HCT116 (cell line): ENCODE data around the gene TUBB1. TPM values are rescaled to one million over a fixed set of nuclear protein-coding genes. Genes with fewer than 3 reads are reported as not detected.

Source experiments
- ATAC-seq: fragments of 200-7000 bp; cut with Tn5 transposase; 2 replicates; pipeline ENCODE4 v1.9.1; 2020; ENCODE audit warnings: mild to moderate bottlenecking, moderate library complexity
- BruUV-seq: library from RNA; stranded (reverse); fragments of 400-500 nt; replicated peaks from 2 replicates; lab custom pipeline; 2021; lab: Mats Ljungman, UMichigan
- CTCF ChIA-PET: fragments of 300-600 bp; sonication (Branson Sonifier 250); formaldehyde crosslinking; loops from one replicate; lab custom pipeline; 2021; ENCODE audit warnings: antibody characterized with exemption; lab: Charles Lee
- POLR2A ChIA-PET: fragments of 300-600, 350-600 bp; sonication (Branson Sonifier 250); formaldehyde crosslinking; loops from one replicate; lab custom pipeline; 2021; ENCODE audit warnings: antibody characterized with exemption; lab: Charles Lee
- RAD21 ChIA-PET, 2 experiments: fragments of 300-600 bp; sonication (Branson Sonifier 250); formaldehyde crosslinking; loops; one replicate each; lab custom pipeline; 2023; ENCODE audit warnings: low total read pairs in 2 of 2; ENCODE audit not compliant: uncharacterized antibody in 2 of 2, unreplicated experiment in 2 of 2, low non-redundant PET in 1 of 2; lab: Charles Lee
- DNase-seq: peaks from one replicate; pipeline ENCODE4 v3.0.0-alpha.2; 2010; ENCODE audit warnings: low read depth, low spot score
- H2AFZ ChIP-seq: fragments of 200-600 bp; shearing (Covaris generic), sonication (generic); 2 replicates; pipeline ENCODE4 v1.6.1; 2017; ENCODE audit warnings: low read depth, mixed run types, mixed read lengths, antibody characterized with exemption, low read length; ENCODE audit not compliant: poor library complexity, severe bottlenecking
- H3K27ac ChIP-seq: 2 replicates; pipeline ENCODE4 v1.5.1; 2012; ENCODE audit warnings: low read depth, low read length
- H3K27me3 ChIP-seq: fragments of 200-600 bp; sonication (generic); 2 replicates; pipeline ENCODE4 v1.6.1; 2016; ENCODE audit warnings: mixed run types, low read length, mixed read lengths; ENCODE audit not compliant: insufficient read depth
- H3K36me3 ChIP-seq, 2 experiments: fragments of 200-500 bp in 1 of 2; fragments of 200-600 bp in 1 of 2; sonication (Bioruptor generic) in 1 of 2; sonication (generic) in 1 of 2; 2 replicates each; pipeline versions ENCODE4 v1.5.1 to v1.6.1; 2014 to 2016; ENCODE audit warnings: low read length in 2 of 2, inconsistent platforms in 1 of 2, mixed read lengths in 1 of 2, mixed run types in 1 of 2; ENCODE audit not compliant: insufficient read depth in 2 of 2, control insufficient read depth in 1 of 2
- H3K4me1 ChIP-seq, 2 experiments: fragments of 200-600 bp in 1 of 2; sonication (generic) in 1 of 2; 2 replicates each; pipeline versions ENCODE4 v1.5.1 to v1.6.1; 2012 to 2017; ENCODE audit warnings: low read length in 2 of 2, inconsistent platforms in 1 of 2, mild to moderate bottlenecking in 1 of 2, mixed read lengths in 1 of 2, mixed run types in 1 of 2, moderate library complexity in 1 of 2; ENCODE audit not compliant: insufficient read depth in 2 of 2, control insufficient read depth in 1 of 2
- H3K4me2 ChIP-seq: fragments of 200-600 bp; sonication (generic); 2 replicates; pipeline ENCODE4 v1.6.1; 2017; ENCODE audit warnings: mixed run types, low read length, mixed read lengths
- H3K4me3 ChIP-seq, 2 experiments: fragments of 200-600 bp in 1 of 2; sonication (generic) in 1 of 2; replicated peaks in 1 of 2; 2 replicates each; pipeline ENCODE4 v1.5.1; 2011 to 2016; ENCODE audit warnings: low read length in 2 of 2, control low read depth in 1 of 2, low read depth in 1 of 2, mild to moderate bottlenecking in 1 of 2, mixed read lengths in 1 of 2, mixed run types in 1 of 2
- H3K79me2 ChIP-seq: fragments of 200-600 bp; sonication (generic); 2 replicates; pipeline ENCODE4 v1.6.1; 2017; ENCODE audit warnings: mild to moderate bottlenecking, mixed run types, low read length, moderate library complexity, mixed read lengths; ENCODE audit not compliant: insufficient read depth
- H3K9ac ChIP-seq: fragments of 200-600 bp; sonication (generic); 2 replicates; pipeline ENCODE4 v1.6.1; 2016; ENCODE audit warnings: low read length, mixed read lengths
- H3K9me2 ChIP-seq: fragments of 200-600 bp; sonication (generic), shearing (Covaris generic); 2 replicates; pipeline ENCODE4 v1.6.1; 2017; ENCODE audit warnings: mixed run types, mild to moderate bottlenecking, moderate library complexity; ENCODE audit not compliant: insufficient read depth
- H3K9me3 ChIP-seq, 2 experiments: fragments of 200-500 bp in 1 of 2; fragments of 200-600 bp in 1 of 2; sonication (Bioruptor generic) in 1 of 2; sonication (generic) in 1 of 2; 2 replicates each; pipeline ENCODE4 v1.6.1; 2014 to 2017; ENCODE audit warnings: low read length in 2 of 2, mixed read lengths in 2 of 2, inconsistent platforms in 1 of 2, low read depth in 1 of 2, mild to moderate bottlenecking in 1 of 2, mixed run types in 1 of 2, moderate library complexity in 1 of 2; ENCODE audit not compliant: control insufficient read depth in 1 of 2, insufficient read depth in 1 of 2
- H4K20me1 ChIP-seq: fragments of 200-600 bp; sonication (generic), shearing (Covaris generic); 2 replicates; pipeline ENCODE4 v1.6.1; 2017; ENCODE audit warnings: mixed run types, mild to moderate bottlenecking, moderate library complexity; ENCODE audit not compliant: insufficient read depth
- CEBPB ChIP-seq: IDR thresholded peaks from 2 replicates; pipeline ENCODE4 v1.6.1; 2012; ENCODE audit warnings: low read depth
- EGR1 ChIP-seq: IDR thresholded peaks from 2 replicates; pipeline ENCODE4 v1.6.1; 2012; ENCODE audit warnings: low read depth
- EZH2 ChIP-seq: fragments of 200-600 bp; sonication (generic); IDR thresholded peaks from 2 replicates; pipeline ENCODE4 v1.6.1; 2017; ENCODE audit warnings: antibody characterized with exemption, mixed run types
- EZH2phosphoT487 ChIP-seq: fragments of 200-600 bp; IDR thresholded peaks from 2 replicates; pipeline ENCODE4 v1.6.1; 2018; ENCODE audit warnings: antibody characterized with exemption, borderline replicate concordance
- FOSL1 ChIP-seq: IDR thresholded peaks from 2 replicates; pipeline ENCODE4 v1.6.1; 2012; ENCODE audit warnings: low read depth
- JUND ChIP-seq: IDR thresholded peaks from 2 replicates; pipeline ENCODE4 v1.6.1; 2012
- POLR2A ChIP-seq: IDR thresholded peaks from 2 replicates; pipeline ENCODE4 v1.7.0; 2011; ENCODE audit warnings: borderline replicate concordance; ENCODE audit not compliant: insufficient read depth, insufficient read length; ENCODE audit errors: extremely low read depth
- RAD21 ChIP-seq: IDR thresholded peaks from 2 replicates; pipeline ENCODE4 v1.6.1; 2012; ENCODE audit warnings: low read depth, mild to moderate bottlenecking
- SIN3A ChIP-seq: IDR thresholded peaks from 2 replicates; pipeline ENCODE4 v1.6.1; 2012; ENCODE audit warnings: low read depth
- SRF ChIP-seq: IDR thresholded peaks from 2 replicates; pipeline ENCODE4 v1.6.1; 2012; ENCODE audit warnings: low read depth
- ZBTB33 ChIP-seq: IDR thresholded peaks from 2 replicates; pipeline ENCODE4 v1.6.1; 2011; ENCODE audit warnings: mild to moderate bottlenecking, low read length, moderate library complexity; ENCODE audit not compliant: insufficient replicate concordance; ENCODE audit errors: extremely low read depth
- ZNF274 ChIP-seq: fragments of 200-500 bp; sonication (Bioruptor generic); IDR thresholded peaks from 2 replicates; pipeline ENCODE4 v1.6.1; 2014; ENCODE audit warnings: mild to moderate bottlenecking, low read depth, low read length, inconsistent platforms
- intact Hi-C: fragments of 100-400 bp; cut with micrococcal nuclease; formaldehyde crosslinking; loops from 2 replicates; pipeline ENCODE4 v1.10.0; 2022
- total RNA-seq: library from RNA; stranded (reverse); gene quantifications from one replicate; pipeline ENCODE4 v1.2.1, GENCODE V29; 2021; ENCODE audit not compliant: unreplicated experiment
- TF ChIP-seq, protein P1 (sequence below): IDR thresholded peaks from 2 replicates; pipeline ENCODE4 v1.6.1; 2012
- TF ChIP-seq, protein P2 (sequence below), 3 experiments: fragments of 200-600 bp in 1 of 3; sonication (generic) in 1 of 3; IDR thresholded peaks in 2 of 3; conservative IDR thresholded peaks in 1 of 3; 2 replicates each; pipeline ENCODE4 v1.5.1; 2012 to 2017; ENCODE audit warnings: low read depth in 2 of 3, low read length in 2 of 3, antibody characterized with exemption in 1 of 3, borderline replicate concordance in 1 of 3, control low read depth in 1 of 3, mild to moderate bottlenecking in 1 of 3, mixed read lengths in 1 of 3, mixed run types in 1 of 3, moderate library complexity in 1 of 3; ENCODE audit not compliant: insufficient read depth in 1 of 3

Gene TUBB1
- total RNA-seq, 1 experiment from 2014 or later: not detected

- intact Hi-C loops: no loop called here
- ChIA-PET CTCF (no interaction called here), POLR2A (no interaction called here), RAD21 (no interaction called here)
- H3K9ac ChIP-seq: no peak overlapping the region
- H3K4me3 ChIP-seq: no peak overlapping the region
- H3K79me2 ChIP-seq: no peaks in the 10 kb centered on the region
- no peaks in the 10 kb centered on the region for H3K9me3 ChIP-seq
- no peaks in the 10 kb centered on the region for H3K36me3 ChIP-seq
- H4K20me1 ChIP-seq: no peaks in the 10 kb centered on the region
- no peak overlapping the region for H3K4me2 ChIP-seq
- no peaks in the 10 kb centered on the region for H3K9me2 ChIP-seq
- peaks cover 5 to 7% of the 10 kb centered on the region in 2 experiments for H3K4me1 ChIP-seq
- H3K27me3 ChIP-seq: peaks cover 20% of the 10 kb centered on the region
- DNase-seq: no peak
- TF ChIP-seq EGR1 (no peak), CEBPB (no peak), JUND (no peak), SRF (no peak), FOSL1 (no peak), RAD21 (no peak), POLR2A (no peak), ZNF274 (no peak), EZH2 (no peak), EZH2phosphoT487 (no peak), ZBTB33 (no peak), SIN3A (no peak)
- TF ChIP-seq, protein P1, sequence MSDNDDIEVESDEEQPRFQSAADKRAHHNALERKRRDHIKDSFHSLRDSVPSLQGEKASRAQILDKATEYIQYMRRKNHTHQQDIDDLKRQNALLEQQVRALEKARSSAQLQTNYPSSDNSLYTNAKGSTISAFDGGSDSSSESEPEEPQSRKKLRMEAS: no peak
- TF ChIP-seq, protein P2, sequence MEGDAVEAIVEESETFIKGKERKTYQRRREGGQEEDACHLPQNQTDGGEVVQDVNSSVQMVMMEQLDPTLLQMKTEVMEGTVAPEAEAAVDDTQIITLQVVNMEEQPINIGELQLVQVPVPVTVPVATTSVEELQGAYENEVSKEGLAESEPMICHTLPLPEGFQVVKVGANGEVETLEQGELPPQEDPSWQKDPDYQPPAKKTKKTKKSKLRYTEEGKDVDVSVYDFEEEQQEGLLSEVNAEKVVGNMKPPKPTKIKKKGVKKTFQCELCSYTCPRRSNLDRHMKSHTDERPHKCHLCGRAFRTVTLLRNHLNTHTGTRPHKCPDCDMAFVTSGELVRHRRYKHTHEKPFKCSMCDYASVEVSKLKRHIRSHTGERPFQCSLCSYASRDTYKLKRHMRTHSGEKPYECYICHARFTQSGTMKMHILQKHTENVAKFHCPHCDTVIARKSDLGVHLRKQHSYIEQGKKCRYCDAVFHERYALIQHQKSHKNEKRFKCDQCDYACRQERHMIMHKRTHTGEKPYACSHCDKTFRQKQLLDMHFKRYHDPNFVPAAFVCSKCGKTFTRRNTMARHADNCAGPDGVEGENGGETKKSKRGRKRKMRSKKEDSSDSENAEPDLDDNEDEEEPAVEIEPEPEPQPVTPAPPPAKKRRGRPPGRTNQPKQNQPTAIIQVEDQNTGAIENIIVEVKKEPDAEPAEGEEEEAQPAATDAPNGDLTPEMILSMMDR (IDR thresholded peaks at IDR 0.05 in 2 of 3, conservative IDR thresholded peaks at IDR 0.05 in 1 of 3; ENCODE audit: borderline replicate concordance in 1 of 3, insufficient read depth in 1 of 3, low read depth in 2 of 3, low read length in 2 of 3): no peak
- BruUV-seq: no TSS peak
- H3K27ac ChIP-seq: no peak overlapping the region
- H2AFZ ChIP-seq: no peak overlapping the region
- ATAC-seq: no peak
Observed at GRCh38 chr20:59069026-59069425, 49.8 kb downstream of the TUBB1 start.
